Smooth muscle cell of the coronary artery (primary cell): Measurements from ENCODE around the gene DLX6. TPM values are rescaled to one million over a fixed set of nuclear protein-coding genes. Genes with fewer than 3 reads are reported as not detected.

Experiments used
- total RNA-seq: library from RNA; depleted of rRNA; stranded (reverse); fragments of >200 nt; gene quantifications from 2 replicates; pipeline ENCODE4 v1.2.3, GENCODE V29; 2014; ENCODE audit warnings: low replicate concordance

DLX6 gene
- not detected in 2 replicates for total RNA-seq

DNA sequence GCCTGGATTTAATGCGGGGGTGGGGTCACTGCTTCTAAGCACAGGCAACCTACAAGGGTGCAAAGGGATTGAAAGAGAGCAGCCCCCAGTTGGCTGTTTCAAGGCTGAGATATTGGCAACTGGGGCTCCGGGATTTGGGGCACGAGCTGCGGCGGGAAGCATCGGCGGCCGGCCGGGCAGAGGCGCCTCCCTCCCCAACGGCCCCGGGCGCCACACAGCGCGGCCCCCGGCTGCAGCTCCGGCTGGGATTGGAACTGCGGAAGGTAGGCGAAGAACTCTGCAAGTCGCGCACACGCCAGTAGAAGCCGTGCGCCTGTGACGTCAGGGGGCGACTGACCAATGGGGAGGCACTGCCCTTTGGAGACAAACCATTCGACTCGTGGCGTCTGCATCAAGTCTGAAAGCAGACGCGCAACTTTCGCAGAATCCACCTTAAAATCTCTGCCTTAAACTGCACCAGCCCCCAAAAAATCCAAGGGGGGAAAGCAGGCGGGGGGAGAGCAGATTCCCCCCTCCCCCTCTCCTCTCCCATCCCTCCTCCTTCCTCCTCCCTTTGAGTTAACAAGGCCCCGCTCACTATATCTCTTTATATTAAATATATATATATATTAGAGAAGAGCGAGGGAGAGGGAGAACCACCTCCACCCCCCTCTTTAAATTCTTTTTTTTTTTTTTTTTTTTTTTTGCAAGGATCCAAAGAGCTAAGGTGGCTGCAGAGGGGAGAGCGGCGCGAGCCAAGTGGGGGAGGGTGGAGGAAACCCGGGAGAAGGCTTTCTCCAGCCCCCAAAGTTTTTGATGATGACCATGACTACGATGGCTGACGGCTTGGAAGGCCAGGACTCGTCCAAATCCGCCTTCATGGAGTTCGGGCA is at the start of gene DLX6:
TSS of gene DLX6 (plus strand) at position 371 of the 872 bp plus-strand sequence. CDS start at position 796, 425 bp downstream.

GRCh38 chr7:97024209-97025129 is 19.1 kb downstream of the DLX6 start, which contains the start of gene DLX5:
TSS of gene DLX5 (minus strand) at chr7:97024831. CDS start at chr7:97024623, 208 bp downstream.

Other genes starting within 250 kb of the DLX6 start
- not detected in 2 replicates for gene DLX5, start 19.3 kb downstream of the DLX6 start, total RNA-seq
- 8.9 and 14.0 TPM in 2 replicates for gene SDHAF3, start 112.1 kb downstream of the DLX6 start, total RNA-seq